ELR (cell line): Measurements from ENCODE around the gene FIS1.
"Not testable (repeated sequence)": the region's sequence is repeated elsewhere in the genome, so short reads cannot be mapped to it uniquely, and the experiment has no call there.

Experiments used
- DNase-seq: peaks from one replicate; pipeline ENCODE4 v3.0.0-alpha.2; 2015; ENCODE audit warnings: low read depth

FIS1 gene

GRCh38 chr7:101258243-101258731, 13.4 kb upstream of the FIS1 start:
- DNase-seq: no peak

GRCh38 chr7:101255796-101256195, 10.9 kb upstream of the FIS1 start:
- peak; percentile 27 for DNase-seq

GRCh38 chr7:101253199-101253598, 8.3 kb upstream of the FIS1 start:
- DNase-seq: not testable (repeated sequence)

GRCh38 chr7:101251871-101252659, 7.2 kb upstream of the FIS1 start:
- DNase-seq: peak; percentile 98

GRCh38 chr7:101250324-101250723, 5.4 kb upstream of the FIS1 start:
- DNase-seq: no peak

GRCh38 chr7:101248276-101248675, 3.4 kb upstream of the FIS1 start:
- DNase-seq: no peak

- DNase-seq: no peak
These were observed 327 bp upstream of the FIS1 start for GRCh38 chr7:101245147-101245668.

- peak; percentile 15 for DNase-seq
These were observed 1.1 kb downstream of the FIS1 start for GRCh38 chr7:101243646-101244374.

- DNase-seq: no peak
These were observed 3.2 kb downstream of the FIS1 start for GRCh38 chr7:101241443-101242349.

GRCh38 chr7:101241015-101241363, 3.9 kb downstream of the FIS1 start:
- DNase-seq: no peak

GRCh38 chr7:101240226-101241014, 4.5 kb downstream of the FIS1 start:
- DNase-seq: no peak

GRCh38 chr7:101239951-101240220, 5.0 kb downstream of the FIS1 start:
- DNase-seq: no peak

- DNase-seq: no peak
These were observed 5.5 kb downstream of the FIS1 start for GRCh38 chr7:101239191-101239950.

GRCh38 chr7:101238226-101239182, 6.4 kb downstream of the FIS1 start:
- DNase-seq: no peak

GRCh38 chr7:101237206-101238067, 7.4 kb downstream of the FIS1 start, which contains the start of gene CLDN15:
Gene CLDN15 (minus strand): TSS chr7:101237802. CDS start chr7:101237581, 221 bp downstream.
- DNase-seq: no peak

- DNase-seq: no peak
These were observed 8.5 kb downstream of the FIS1 start for GRCh38 chr7:101236292-101236835.

GRCh38 chr7:101235522-101235921, 9.4 kb downstream of the FIS1 start:
- DNase-seq: no peak

- DNase-seq: peak; percentile 21
These were observed 9.8 kb downstream of the FIS1 start for GRCh38 chr7:101235050-101235449.
